Psoas muscle (tissue), 8 donors: ENCODE measurements around the gene SLCO3A1. TPM values are rescaled to one million over a fixed set of nuclear protein-coding genes. Genes with fewer than 3 reads are reported as not detected.

ENCODE experiments used
- ATAC-seq, 4 donors: fragments of 200-7000 bp; cut with Tn5 transposase; one replicate each; pipeline ENCODE4 v1.9.1; 2020; ENCODE audit warnings: moderate library complexity in 3 of 4, mild to moderate bottlenecking in 2 of 4
- DNase-seq, 2 donors: peaks; one replicate each; pipeline ENCODE4 v3.0.0-alpha.2; 2020
- H3K27ac ChIP-seq: fragments of 200-600 bp; one replicate; pipeline ENCODE4 v1.8.0; 2022
- H3K27me3 ChIP-seq, 3 donors: fragments of 200-600 bp in 1 of 3; one replicate each; pipeline versions ENCODE4 v1.6.1 to v1.8.0; 2013 to 2022; ENCODE audit warnings: low read length in 2 of 3, mild to moderate bottlenecking in 2 of 3, moderate library complexity in 1 of 3; ENCODE audit not compliant: insufficient read depth in 3 of 3
- H3K36me3 ChIP-seq, 2 donors: fragments of 200-600 bp in 1 of 2; one replicate each; pipeline versions ENCODE4 v1.6.1 to v1.8.0; 2013 to 2022; ENCODE audit warnings: low read depth in 1 of 2, mild to moderate bottlenecking in 1 of 2, moderate library complexity in 1 of 2; ENCODE audit not compliant: insufficient read depth in 1 of 2
- H3K4me1 ChIP-seq: fragments of 200-600 bp; one replicate; pipeline ENCODE4 v1.8.0; 2022
- H3K4me3 ChIP-seq: fragments of 200-600 bp; one replicate; pipeline ENCODE4 v1.8.0; 2022; ENCODE audit warnings: mild to moderate bottlenecking
- H3K9me3 ChIP-seq: fragments of 200-600 bp; one replicate; pipeline ENCODE4 v1.8.0; 2022
- CTCF ChIP-seq: fragments of 200-600 bp; IDR thresholded peaks from one replicate; pipeline ENCODE4 v1.8.0; 2022; ENCODE audit warnings: antibody characterized with exemption
- WGBS, 3 donors: extraction: QIAGEN DNeasy Blood & Tissue Kit; methylation state at CpG; one replicate each; pipeline versions ENCODE4 v1.1.6 to v1.1.7; 2013; 5-methylcytosine and 5-hydroxymethylcytosine counted together
- intact Hi-C, 2 donors: fragments of 100-400 bp; cut with DNase I; formaldehyde crosslinking; loops; one replicate each; pipeline versions ENCODE4 v1.11.0 to v1.14.2; 2022
- polyA plus RNA-seq, 3 donors: library from polyadenylated mRNA; stranded (reverse); fragments of 200-250 nt; gene quantifications; one replicate each; pipeline ENCODE4 v1.2.3, GENCODE V29; 2013
- total RNA-seq, 4 donors: library from RNA; stranded (reverse); fragmentation: NEBNext Ultra II Directional in 2 of 4; extraction: Animal tissue kit (Norgen Biotek cat#: 25700) in 2 of 4; gene quantifications; one replicate each; pipeline versions ENCODE4 v1.2.1 to v1.2.4, GENCODE V29; 2021 to 2023
- donor health status: healthy with polysubstance abuse.
- donor health status: DM: no; HTN: no; CAD: no; lungs with moderate emphysema.
- donor health status: Bipolar disorder and iron deficiency.
- donor health status: healthy.
- donor health status: DM: yes; HTN: yes; CAD: no.
- donor health status: DM: no; HTN: no; CAD: no.
- donor health status: DM: no; HTN: no; CAD: no.
- donor health status: DM: yes; HTN: yes; CAD: no.

SLCO3A1 gene
- total and polyA plus RNA-seq, 7 donors = 3.5 to 10.3 (median 9.4) TPM

GRCh38 chr15:91870876-91871537, 17.5 kb downstream of the SLCO3A1 start:
- no peak for TF ChIP-seq CTCF
- DNase-seq = no peak
- H3K27me3 ChIP-seq = no peaks in the 10 kb centered on the region
- no peaks in the 10 kb centered on the region for H3K9me3 ChIP-seq
- peaks cover 20% of the 10 kb centered on the region for H3K4me1 ChIP-seq
- no peaks in the 10 kb centered on the region for H3K36me3 ChIP-seq
- ATAC-seq = no peak
- H3K27ac ChIP-seq = no peak overlapping the region
- H3K4me3 ChIP-seq = no peak overlapping the region
- WGBS, 3 donors = 85 to 95% (median 88%) methylated on average over 6 of the region's 6 CpGs
- intact Hi-C loops = no loop called here

GRCh38 chr15:91871837-91872236, 18.3 kb downstream of the SLCO3A1 start:
- WGBS, 3 donors = 90 to 97% (median 92%) methylated on average over 5 of the region's 5 CpGs
- intact Hi-C loops = no loop called here
- Histone ChIP-seq H3K4me3 (no peak overlapping the region), H3K9me3 (no peaks in the 10 kb centered on the region), H3K27ac (no peak overlapping the region), H3K36me3 (no peaks in the 10 kb centered on the region), H3K27me3 (no peaks in the 10 kb centered on the region), H3K4me1 (peaks cover 12% of the 10 kb centered on the region)
- no peak for TF ChIP-seq CTCF
- ATAC-seq (no peak), DNase-seq (no peak)

GRCh38 chr15:91872356-91873137, 19.0 kb downstream of the SLCO3A1 start:
- DNase-seq (no peak), ATAC-seq (no peak)
- Histone ChIP-seq H3K27me3 (no peaks in the 10 kb centered on the region), H3K9me3 (no peaks in the 10 kb centered on the region), H3K36me3 (no peaks in the 10 kb centered on the region), H3K4me3 (no peak overlapping the region), H3K27ac (no peak overlapping the region), H3K4me1 (peaks cover 5% of the 10 kb centered on the region)
- 92 to 95% (median 93%) methylated on average over 15 of the region's 15 CpGs for WGBS, 3 donors
- intact Hi-C loops = no loop called here
- no peak for TF ChIP-seq CTCF

GRCh38 chr15:91873138-91873536, 19.6 kb downstream of the SLCO3A1 start:
- WGBS, 3 donors = 54 to 76% (median 57%) methylated on average over 3 of the region's 3 CpGs
- TF ChIP-seq CTCF = no peak
- ATAC-seq = no peak
- DNase-seq = no peak
- no peaks in the 10 kb centered on the region for H3K9me3 ChIP-seq
- no peaks in the 10 kb centered on the region for H3K4me1 ChIP-seq
- no peaks in the 10 kb centered on the region for H3K36me3 ChIP-seq
- intact Hi-C loops = no loop called here
- H3K27me3 ChIP-seq = no peaks in the 10 kb centered on the region
- no peak overlapping the region for H3K27ac ChIP-seq
- no peak overlapping the region for H3K4me3 ChIP-seq
